HG02852 (cell line): ENCODE measurements around the gene ZNF506.
"Not testable (repeated sequence)": the region's sequence is repeated elsewhere in the genome, so short reads cannot be mapped to it uniquely, and the experiment has no call there.

Source experiments
- ATAC-seq: cut with Tn5 transposase; IDR thresholded peaks from one replicate; pipeline ENCODE4 v1.9.1; 2021; ENCODE audit warnings: mild to moderate bottlenecking, moderate library complexity; ENCODE audit not compliant: unreplicated experiment

The ZNF506 gene

DNA sequence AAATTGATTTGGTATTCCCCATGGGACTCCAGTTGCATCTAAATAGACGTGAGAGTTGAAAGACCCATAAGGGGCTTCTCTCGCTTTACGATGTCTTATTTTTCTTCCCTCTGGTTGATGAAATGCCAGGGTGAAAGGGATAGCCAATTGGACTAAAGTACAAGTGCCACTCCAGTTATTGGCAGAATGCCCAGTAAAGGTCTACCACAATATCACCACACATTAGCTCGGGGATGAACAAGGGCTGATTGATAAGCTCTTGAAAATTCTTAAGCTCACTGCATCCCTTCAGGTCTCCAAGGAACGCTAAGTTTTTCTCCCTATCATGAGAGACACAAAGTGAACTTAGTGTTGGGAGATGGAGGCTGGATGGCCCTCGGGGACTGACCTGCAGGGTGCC is 39.8 kb downstream of the ZNF506 start:
- ATAC-seq, result not testable (repeated sequence)

DNA sequence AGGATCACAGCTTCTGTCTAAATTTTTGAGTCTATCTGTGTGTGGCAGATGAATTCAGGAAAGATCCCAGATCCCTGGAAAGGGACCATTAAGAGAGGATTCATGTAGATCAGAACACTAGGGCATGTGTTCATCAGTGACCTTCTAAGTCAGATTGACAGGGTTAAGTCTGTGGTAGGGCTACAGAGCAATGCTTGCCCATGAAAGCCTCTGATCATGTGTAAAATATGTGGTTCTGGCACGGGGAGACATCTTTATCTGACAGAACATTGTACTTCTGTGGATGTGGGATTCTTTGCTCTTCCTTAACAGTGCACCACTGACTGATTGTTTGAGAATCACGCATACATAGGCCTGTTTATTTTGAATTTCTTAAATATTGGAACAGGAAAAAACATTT is 42.9 kb downstream of the ZNF506 start:
- no peak for ATAC-seq

DNA sequence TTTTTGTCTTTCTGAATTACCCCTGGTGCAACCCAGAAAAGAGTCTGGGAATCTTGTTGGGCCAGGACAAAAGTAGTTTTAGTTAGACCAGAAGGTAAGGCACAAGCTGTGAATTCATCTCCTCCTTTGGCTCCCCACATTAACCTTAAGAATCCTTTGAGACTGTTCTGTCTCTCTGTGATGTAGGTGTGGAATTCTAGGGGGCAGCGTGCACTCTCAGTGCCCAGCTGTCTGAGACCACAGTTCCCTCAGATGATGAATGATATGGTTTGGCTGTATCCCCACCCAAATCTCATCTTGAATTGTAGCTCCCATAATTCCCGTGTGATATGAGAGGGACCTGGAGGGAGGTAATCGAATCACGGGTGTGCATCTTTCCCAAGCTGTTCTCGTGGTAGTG is 43.9 kb downstream of the ZNF506 start:
- no peak for ATAC-seq

DNA sequence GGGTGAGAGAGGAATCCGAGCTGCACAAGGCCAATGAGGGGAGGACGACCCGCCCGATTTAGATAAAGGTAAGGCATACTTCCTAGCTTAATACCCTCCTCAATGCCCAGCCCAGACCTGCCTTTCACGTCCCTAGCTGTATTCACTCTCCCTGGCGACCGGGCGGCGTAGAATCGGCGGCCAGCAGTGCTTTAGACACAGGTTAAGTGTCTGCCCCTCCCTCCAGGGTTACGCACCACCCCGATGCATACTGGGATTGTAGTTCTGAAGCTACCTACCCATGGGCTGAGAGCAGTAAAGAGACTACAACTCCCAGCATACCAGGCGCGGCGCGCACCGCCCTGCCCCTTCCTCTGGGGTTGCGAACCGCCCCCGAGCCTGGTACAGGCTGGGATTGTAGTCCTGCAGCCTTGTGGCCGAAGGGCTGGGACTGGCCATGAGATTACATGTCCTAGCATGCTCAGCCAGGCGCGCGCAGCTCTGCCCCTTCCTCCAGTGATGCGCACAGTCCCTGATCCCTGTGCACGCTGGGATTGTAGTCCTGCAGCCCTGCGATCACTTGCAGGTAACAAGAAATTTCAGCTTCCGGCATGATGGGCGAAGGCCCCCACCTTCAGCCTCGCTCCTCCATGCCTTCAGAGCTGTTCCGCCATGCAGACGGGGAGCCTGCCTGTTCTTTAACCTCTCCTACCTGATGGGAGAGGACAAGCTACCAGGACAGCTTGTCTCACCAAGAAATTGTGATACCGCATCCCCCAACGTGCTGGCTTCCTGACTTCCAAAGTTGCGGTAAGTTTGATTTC is 45.1 kb downstream of the ZNF506 start:
- ATAC-seq, result peak; percentile 96

DNA sequence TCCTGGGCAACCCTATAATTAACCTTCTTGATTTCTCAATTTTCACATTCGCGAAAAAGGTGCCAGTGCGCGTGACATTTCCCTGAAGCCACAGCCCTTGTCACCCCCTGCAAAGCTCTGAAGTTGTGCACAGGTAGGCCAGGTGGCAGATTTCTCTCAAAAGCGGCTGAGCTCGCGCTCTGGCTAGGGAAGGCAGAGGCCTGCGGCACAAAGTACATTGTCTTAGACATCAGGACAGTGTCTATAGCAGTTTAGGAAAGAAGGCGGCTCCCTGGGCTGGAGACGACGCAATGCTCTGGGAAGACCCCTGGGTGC is 45.7 kb downstream of the ZNF506 start:
- peak; percentile 24 for ATAC-seq

DNA sequence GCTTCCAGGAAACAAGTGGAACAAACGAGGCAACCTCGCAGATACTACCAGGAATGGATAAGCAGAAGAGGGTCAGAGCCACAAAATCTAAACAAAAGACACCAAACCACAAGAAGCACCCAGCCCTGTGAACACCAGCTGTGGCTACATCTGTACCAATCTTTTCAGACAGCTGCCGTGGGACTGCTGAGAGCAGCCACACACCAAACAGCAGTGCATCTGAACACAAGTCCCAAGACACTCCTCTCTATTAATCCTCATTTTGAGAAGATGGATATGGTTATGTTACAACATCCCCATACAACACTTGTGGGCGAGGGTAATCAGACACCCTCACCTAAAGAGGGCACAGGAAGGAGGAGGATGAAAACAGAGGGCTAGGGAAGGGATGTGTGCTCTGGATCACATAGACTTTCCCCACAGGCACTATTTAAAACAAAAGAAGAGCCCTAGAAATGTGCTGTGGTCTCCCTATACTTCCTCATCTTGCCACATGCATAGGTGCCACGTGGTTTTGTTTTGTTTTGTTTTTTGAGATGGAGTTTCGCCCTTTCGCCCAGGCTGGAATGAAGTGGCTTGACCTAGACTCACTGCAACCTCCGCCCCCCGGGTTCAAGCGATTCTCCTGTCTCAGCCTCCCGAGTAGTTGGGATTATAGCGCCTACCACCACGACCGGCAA is 47.1 kb downstream of the ZNF506 start:
- ATAC-seq, result no peak

DNA sequence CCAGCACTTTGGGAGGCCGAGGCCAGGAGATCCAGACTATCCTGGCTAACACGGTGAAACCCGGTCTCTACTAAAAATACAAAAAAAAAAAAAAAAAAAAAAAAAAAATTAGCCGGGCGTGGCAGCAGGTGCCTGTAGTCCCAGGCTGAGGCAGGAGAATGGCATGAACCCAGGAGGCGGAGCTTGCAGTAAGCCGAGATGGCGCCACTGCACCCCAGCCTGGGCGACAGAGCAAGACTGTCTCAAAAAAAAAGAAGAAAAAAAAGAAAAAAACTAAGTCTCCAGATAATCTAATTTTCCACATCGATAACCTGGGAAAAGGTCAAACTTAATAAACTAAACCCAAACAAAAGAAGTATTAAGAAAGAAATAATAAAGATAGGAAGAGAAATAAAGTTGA is 49.6 kb downstream of the ZNF506 start:
- not testable (repeated sequence) for ATAC-seq

DNA sequence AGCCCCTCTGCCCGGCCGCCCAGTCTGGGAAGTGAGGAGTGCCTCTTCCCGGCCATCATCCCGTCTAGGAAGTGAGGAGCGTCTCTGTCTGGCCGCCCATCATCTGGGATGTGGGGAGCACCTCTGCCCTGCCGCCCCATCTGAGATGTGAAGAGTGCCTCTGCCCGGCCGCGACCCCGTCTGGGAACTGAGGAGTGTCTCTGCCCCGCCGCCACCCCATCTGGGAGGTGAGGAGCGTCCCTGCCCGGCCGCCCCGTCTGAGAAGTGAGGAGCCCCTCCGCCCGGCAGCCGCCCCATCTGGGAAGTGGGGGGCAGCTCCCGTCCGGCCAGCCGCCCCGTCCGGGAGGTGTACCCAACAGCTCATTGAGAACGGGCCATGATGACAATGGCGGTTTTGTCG is 51.6 kb downstream of the ZNF506 start:
- not testable (repeated sequence) for ATAC-seq

DNA sequence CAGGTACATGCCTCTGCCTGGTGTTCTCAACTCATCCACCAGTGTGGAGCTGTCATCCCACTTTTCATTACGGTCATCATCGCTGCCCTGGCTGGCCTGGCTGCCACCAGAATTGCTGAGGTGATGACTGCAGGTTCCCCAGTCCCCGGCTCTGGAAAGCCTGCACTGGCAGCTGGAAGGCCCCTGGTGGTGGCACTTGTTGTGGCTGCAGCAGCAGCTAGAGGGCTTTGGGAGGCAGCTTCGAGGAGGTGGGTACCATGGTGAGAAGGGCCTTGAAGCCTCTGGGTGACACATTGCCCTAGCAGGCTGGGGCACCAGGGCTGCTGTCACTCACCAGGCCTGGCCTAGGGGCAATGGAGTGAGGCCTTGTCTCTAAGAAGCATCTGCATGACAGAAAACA is 63.4 kb downstream of the ZNF506 start:
- no peak for ATAC-seq

DNA sequence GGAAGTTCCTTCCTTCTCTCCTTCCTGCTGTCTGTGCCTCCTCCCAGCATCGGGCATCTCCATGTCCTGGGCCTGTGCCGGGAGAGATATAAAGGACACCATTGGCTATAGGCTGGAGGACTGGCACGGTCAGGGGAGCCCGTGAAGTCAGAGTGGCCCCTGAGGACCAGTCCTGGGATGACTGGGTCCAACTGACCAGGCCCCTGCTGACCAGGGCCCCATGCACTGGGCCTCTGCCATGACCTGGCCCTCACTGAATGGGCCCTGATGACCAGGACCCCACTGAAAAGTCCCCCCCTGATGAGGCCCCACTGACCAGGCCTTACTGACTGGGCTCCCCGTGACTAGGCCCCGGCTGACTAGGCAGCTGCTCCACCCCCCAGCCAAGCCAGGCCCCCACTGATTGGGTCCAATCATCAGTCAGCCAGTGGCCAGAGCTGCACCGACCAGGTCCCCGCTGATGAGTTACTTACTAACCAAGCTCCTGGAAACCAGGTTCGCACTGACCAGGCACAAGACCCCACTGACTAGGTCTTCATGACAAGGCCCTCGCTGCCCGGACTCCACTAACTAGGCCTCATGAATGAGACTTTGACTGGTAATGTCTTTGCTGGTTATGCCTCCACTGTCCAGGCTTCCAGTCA is 68.7 kb downstream of the ZNF506 start:
- no peak for ATAC-seq

DNA sequence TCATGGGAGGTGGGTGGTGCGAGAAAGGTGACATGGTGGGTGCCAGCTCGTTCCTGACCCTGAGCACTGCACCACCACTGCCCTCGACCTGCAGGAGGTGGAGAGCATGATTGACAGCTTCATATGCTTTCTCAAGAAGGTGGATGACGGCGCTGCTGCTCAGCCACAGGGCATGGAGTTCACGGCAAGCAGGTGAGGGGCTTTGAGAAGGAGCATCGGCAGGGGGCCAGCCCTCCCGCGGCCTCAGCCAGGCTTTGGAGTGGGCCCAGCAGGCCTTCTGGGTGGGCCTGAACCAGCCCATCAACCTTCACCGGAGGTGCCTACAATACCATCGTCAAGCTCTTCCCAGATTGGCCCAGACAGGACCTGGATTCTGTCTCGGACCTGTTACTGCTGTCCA is 69.7 kb downstream of the ZNF506 start:
- no peak for ATAC-seq

DNA sequence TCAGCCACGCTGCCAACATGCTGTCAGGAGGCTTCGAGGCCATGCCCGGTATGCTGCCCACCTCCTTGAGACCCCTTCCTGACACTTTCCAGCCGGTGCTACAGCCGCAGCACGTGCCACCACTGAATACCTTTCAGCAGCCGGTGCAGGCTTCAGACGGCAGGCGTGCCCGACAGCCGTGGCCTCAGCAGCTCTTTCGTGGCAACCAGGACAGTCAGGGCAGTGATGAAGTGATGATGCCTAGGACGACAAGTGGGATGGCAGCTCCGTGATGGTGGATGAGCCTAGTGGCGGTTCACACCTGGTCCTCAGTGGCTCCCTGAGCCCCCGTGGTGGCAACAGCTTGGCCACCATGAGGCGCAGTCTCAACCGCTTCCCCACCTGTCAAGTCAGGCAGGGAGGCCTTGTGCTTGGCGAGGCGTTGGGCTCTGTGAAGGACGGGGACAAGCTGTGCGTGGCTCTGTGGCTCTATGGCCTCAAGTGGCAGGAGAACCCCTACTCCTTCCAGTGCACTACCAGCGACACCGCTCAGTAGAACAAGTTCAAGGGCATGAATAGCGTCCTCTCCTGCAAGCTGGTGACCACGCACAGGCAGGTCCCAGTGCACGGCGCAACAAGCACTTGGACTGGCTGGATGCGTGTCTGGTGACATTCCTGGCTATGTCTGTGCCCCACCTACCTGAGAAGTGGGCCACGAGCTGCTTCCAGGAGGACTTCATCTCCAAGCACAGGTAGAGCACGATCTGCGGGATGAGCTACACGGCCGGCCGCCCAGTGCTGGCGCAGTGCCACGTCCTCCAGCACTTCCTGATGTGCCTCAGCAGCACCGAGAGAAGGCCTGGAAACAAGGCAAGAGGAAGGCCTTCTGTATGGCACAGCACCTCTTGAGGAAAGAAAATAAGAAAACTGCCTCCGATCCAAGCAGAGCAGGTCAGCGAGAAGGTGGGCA is 70.4 kb downstream of the ZNF506 start:
- no peak for ATAC-seq

DNA sequence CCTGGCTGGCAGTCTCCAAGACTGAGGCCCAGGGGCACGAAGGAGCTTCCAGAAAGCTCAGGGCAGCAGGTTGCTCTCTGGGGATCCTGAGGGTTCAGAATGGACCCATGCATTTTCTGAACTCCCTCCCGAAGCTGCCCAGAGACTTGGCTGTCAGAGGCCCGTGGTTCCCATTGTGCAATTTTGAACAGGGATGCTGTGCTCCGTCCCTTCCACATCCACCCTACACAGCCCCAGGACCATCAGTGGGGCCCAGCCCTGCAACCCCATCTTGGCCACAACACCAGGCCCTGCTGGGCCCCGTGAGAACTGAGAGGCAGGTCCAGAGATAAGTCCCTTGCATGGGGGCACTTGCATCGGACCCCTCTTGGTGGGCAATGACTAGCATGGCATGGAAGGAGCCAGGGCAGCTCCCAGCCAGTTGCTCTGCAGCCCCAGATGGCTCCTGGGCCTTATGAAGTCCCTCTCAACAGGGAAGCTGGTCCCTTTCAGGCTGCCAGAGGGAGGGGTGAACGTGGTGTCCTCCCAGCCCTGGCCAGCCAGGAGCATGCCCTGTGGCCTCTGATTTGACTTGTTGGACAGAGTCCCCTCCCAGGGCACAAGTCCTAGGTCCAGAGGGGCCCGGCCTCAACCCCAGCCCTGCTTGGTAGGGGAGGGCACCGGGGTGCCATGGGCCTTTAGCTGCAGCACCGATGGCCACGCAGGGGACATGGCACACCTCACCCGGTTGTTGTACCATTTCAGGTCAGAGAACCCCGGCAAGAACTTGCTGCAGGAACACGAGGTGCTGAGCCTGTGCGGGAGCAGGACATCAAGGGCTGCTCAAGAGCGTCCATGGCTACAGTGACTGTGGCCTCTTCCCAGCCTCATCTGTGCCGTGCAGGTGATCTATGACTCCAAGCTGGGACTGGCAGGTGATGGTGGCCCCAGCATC is 71.4 kb downstream of the ZNF506 start:
- no peak for ATAC-seq

DNA sequence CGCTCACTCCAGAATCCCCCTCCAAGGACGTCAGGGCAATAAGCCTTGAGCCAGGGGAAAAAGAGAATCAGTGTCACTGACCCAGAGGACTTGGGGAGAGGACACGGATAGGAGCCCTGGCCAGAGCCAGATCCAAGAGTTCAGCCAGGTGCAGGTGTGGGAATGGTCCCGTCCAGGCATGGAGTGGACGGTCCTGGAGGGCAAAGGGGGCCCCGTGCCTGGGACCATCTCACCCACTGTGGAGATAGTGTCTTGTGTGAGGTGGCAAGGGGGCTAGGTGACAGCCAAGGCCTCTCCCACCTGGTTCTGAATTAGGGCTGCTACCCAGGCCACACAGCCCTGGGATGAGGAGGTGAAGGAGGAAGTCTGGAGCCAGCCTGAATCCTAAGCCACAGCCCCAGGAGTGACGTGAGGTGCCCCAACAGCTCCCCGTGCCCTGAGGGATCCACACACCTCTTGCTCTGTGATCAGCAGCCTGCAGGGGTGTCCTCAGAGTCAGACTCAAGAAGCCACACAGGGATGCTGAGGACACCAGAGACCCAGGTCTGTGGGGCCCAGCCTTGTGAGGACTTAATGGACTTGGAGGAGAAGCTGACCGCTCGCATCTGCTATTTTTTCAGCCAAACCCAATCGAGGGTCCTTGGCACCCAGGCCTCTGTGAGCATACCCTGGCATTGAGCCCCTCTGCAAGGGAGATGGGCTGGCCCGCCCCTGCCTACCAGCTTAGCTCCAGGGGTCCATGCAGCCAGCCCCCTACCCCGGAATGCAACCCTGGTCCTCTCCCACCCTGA is 72.2 kb downstream of the ZNF506 start:
- no peak for ATAC-seq

DNA sequence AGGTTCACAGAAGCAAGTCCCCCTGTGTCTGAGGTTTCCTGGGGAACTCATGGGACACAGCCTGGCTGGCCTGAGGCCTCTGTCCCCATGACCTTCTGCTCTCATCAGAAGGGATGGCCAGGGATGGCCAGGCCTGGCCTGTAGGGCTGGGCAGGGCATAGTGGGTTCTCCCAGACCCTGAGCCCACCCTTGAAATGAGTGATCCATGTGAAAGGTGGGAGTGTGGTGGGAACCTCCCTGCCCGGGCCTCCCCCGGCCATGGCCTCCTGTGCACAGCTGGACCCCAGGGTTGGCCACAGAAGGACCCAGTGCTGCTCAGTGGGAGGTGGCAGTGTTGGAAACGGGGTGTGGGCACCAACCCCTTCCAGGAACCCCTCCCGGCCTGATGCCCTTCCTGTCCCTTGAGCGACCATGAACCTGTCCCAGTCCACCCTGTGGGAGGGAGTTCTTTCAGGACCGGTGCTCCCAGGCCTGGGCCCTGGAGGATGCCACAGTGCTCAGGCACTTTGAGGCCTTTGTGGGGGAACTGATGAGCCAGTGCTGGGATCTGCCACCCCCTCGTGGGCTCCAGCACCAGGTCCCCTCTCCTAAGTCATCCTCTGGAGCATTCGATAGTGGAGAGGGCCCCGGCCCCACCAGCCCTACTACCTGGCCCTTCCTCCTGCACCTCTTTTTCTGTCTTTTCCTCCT is 73.2 kb downstream of the ZNF506 start:
- no peak for ATAC-seq

DNA sequence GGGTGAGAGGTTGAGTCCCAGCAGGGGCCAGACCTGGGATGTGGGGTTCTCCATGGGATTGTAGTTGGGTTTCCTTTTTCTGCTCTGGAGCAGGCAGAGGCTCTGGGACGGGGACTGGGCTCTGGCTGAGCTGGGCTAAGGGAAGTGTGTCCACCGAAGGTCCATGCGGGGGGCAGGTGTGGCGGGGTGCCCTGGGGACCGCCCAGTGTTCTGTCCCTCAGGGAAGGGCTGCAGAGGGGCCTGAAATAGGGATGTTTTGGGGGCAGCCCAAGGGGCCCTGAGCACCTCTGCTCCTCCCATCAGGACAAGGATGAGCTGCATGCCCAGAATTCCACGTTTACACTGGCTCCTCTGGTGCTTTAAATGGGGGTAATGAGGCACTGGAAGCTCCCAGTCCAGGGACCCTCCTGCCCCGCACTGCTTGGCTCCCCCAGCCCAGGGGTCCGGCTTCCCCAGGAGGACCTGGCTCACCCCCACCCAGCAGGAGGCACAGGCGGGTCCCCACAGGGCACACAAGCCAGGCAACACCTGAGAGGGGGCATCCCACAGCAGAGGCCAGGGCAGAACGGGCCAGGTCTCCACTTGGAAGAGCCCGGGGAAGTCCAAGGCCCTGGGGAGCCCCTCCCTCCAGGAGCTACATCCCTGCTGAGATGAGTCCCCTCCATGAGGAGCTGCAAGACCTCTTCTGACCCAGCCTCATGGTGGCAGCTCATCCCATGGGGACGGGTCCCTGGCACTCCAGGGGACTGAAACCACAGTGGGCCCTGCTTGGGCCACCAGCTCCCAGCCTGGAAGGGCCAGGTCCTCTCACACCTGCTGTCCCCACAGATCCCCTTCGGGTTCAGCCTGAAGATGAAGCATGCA is 74.0 kb downstream of the ZNF506 start:
- ATAC-seq, result no peak

DNA sequence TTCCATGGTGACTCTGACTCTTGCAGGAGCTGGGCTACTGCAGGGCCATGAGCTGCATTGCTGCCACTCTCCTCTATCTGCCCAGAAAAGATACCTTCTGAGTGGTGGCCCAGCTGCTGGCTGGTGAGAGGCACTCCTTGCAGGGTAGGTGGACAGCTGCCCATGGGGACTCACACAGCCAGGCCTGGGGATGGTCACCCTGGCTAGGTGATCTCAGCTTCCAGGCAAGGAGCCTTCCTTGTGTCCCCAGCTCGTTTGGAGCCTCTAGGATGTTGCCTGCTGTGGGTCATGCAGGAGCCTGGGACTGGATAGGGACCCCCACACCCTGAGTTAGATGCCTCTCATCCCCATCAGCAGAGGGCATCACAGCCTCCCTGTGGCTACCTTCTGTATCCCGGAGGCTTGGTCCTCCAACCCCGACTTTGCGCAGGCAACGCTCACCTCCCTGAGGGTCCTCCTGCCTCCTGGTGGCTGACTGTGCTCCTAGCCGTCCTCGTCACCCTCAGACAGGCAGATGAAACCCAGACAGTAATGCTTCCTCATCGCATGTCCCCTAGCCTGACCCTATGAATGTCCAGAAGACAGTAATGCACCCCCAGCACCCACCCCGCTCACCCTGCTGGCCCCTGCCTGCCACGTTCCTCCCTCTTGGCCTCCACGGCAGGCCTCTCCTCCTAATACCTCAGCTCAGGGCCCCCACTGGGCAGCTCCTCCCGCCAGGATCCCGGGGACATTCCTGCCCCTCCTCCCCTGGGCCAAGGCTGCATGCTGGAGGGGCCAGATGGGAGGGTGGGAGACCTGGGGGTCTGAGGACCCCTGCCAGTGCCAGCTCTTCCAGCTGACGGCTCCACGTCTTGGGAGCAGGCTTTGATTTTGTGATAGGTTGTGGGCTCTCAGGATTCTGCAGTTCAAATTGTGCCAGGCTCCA is 75.0 kb downstream of the ZNF506 start:
- ATAC-seq, result no peak
